HL-60 (cell line): ENCODE data around the gene DSEL.

ENCODE experiments used
- GABPA ChIP-seq: IDR thresholded peaks from 2 replicates; pipeline ENCODE4 v1.6.1; 2012; ENCODE audit warnings: low read depth
- POLR2AphosphoS5 ChIP-seq: IDR thresholded peaks from 2 replicates; pipeline ENCODE4 v1.6.1; 2012; ENCODE audit warnings: low read depth
- TF ChIP-seq, protein P1 (sequence below): IDR thresholded peaks from one replicate; pipeline ENCODE4 v1.5.1; 2011; ENCODE audit warnings: low read length, control low read depth, inconsistent platforms; ENCODE audit not compliant: insufficient read depth
- TF ChIP-seq, protein P2 (sequence below): IDR thresholded peaks from 2 replicates; pipeline ENCODE4 v1.6.1; 2012; ENCODE audit warnings: low read depth; ENCODE audit not compliant: insufficient replicate concordance

DNA sequence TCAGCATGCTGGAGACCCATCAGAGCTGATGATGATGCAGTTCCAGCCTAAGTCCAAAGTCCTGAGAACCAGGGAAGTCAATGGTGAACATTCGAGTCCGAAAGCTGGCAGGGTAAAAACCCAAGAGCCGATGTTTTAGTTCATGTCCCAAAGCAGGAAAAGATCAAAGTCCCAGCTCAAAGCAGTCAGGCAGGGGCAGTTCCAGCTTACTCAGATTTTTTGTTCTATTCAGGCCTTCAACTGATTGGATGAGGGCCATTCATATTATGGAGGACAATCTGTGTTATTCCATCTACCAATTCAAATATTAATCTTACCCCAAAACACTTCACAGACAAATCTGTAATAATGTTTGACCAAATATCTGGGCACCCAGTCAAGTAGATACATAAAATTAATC, 38.3 kb downstream of the DSEL start:
- TF ChIP-seq, protein P1, sequence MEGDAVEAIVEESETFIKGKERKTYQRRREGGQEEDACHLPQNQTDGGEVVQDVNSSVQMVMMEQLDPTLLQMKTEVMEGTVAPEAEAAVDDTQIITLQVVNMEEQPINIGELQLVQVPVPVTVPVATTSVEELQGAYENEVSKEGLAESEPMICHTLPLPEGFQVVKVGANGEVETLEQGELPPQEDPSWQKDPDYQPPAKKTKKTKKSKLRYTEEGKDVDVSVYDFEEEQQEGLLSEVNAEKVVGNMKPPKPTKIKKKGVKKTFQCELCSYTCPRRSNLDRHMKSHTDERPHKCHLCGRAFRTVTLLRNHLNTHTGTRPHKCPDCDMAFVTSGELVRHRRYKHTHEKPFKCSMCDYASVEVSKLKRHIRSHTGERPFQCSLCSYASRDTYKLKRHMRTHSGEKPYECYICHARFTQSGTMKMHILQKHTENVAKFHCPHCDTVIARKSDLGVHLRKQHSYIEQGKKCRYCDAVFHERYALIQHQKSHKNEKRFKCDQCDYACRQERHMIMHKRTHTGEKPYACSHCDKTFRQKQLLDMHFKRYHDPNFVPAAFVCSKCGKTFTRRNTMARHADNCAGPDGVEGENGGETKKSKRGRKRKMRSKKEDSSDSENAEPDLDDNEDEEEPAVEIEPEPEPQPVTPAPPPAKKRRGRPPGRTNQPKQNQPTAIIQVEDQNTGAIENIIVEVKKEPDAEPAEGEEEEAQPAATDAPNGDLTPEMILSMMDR: no peak
- TF ChIP-seq POLR2AphosphoS5 (no peak), GABPA (no peak)
- TF ChIP-seq, protein P2, sequence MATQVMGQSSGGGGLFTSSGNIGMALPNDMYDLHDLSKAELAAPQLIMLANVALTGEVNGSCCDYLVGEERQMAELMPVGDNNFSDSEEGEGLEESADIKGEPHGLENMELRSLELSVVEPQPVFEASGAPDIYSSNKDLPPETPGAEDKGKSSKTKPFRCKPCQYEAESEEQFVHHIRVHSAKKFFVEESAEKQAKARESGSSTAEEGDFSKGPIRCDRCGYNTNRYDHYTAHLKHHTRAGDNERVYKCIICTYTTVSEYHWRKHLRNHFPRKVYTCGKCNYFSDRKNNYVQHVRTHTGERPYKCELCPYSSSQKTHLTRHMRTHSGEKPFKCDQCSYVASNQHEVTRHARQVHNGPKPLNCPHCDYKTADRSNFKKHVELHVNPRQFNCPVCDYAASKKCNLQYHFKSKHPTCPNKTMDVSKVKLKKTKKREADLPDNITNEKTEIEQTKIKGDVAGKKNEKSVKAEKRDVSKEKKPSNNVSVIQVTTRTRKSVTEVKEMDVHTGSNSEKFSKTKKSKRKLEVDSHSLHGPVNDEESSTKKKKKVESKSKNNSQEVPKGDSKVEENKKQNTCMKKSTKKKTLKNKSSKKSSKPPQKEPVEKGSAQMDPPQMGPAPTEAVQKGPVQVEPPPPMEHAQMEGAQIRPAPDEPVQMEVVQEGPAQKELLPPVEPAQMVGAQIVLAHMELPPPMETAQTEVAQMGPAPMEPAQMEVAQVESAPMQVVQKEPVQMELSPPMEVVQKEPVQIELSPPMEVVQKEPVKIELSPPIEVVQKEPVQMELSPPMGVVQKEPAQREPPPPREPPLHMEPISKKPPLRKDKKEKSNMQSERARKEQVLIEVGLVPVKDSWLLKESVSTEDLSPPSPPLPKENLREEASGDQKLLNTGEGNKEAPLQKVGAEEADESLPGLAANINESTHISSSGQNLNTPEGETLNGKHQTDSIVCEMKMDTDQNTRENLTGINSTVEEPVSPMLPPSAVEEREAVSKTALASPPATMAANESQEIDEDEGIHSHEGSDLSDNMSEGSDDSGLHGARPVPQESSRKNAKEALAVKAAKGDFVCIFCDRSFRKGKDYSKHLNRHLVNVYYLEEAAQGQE: no peak
